ENCODE measurements around the gene OR2A7. TPM values are rescaled to one million over a fixed set of nuclear protein-coding genes. Genes with fewer than 3 reads are reported as not detected.
"Not testable (repeated sequence)": the region's sequence is repeated elsewhere in the genome, so short reads cannot be mapped to it uniquely, and the experiment has no call there.

Gene OR2A7, protein sequence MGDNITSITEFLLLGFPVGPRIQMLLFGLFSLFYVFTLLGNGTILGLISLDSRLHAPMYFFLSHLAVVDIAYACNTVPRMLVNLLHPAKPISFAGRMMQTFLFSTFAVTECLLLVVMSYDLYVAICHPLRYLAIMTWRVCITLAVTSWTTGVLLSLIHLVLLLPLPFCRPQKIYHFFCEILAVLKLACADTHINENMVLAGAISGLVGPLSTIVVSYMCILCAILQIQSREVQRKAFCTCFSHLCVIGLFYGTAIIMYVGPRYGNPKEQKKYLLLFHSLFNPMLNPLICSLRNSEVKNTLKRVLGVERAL
- total RNA-seq, result under 1 TPM in 2 of 4 donors, not detected in 2; 0.17 to 0.75 TPM

GRCh38 chr7:144264692-144265091 is at the start of gene OR2A7:
TSS of gene OR2A7 (minus strand) at chr7:144264792. CDS start at chr7:144259628, 5,164 bp downstream.
- DNase-seq; H3K27me3 ChIP-seq; H3K4me1 ChIP-seq; in situ Hi-C loops (cut with MboI; ENCODE audit: low sequenced_read_pairs in 4 of 4); H3K4me3 ChIP-seq; ATAC-seq; H3K27ac ChIP-seq; H3K9me3 ChIP-seq; H3K36me3 ChIP-seq; intact Hi-C loops (cut with DNase I; ENCODE audit: low total_unique reads): not testable (repeated sequence)

DNA sequence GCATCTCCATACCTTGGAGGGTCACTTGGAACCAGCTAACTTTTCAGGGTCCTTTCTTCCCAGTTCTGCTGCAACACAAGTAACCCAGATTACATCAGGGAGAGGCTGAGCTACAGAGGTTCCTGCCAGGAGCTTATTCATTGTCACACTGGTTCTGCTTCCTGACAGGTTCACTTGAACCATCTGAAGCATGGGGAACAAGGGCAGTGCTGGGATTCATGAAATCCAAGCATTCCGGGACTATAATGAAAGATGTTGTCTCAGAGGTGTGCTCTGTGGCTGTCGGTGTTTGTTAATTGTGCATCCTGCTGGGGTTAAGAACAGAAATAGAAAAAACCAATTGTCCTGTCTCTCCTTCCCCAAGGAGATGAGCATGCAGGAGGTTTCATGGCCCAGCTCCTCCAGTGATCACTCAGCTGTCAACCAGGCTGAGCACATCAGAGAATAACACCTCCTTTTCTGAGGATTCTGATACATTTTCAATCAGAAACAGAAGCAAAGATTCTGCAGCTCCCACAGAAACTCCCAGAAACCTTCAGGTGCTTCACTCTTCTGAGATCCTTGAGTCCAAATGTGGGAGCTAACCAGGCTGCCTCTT is 47.4 kb upstream of the OR2A7 start, which contains the start of gene OR2A1:
Gene OR2A1, plus strand, starts transcription at position 548 of the 598 bp plus-strand sequence. CDS start 5,706 bp downstream, outside the sequence.
- not testable (repeated sequence) for DNase-seq, ATAC-seq, H3K27me3 ChIP-seq

GRCh38 chr7:144311218-144311617 is 46.6 kb upstream of the OR2A7 start:
- DNase-seq; H3K27ac ChIP-seq; H3K36me3 ChIP-seq; H3K4me3 ChIP-seq; H3K27me3 ChIP-seq; in situ Hi-C loops (cut with MboI; ENCODE audit: low sequenced_read_pairs in 4 of 4); H3K4me1 ChIP-seq; ATAC-seq; intact Hi-C loops (cut with DNase I; ENCODE audit: low total_unique reads); H3K9me3 ChIP-seq: not testable (repeated sequence)

More for the DNA sequence above, 47.4 kb upstream of the OR2A7 start, which contains the start of gene OR2A1:
- H3K4me3 ChIP-seq; H3K4me1 ChIP-seq; intact Hi-C loops (cut with DNase I; ENCODE audit: low total_unique reads); in situ Hi-C loops (cut with MboI; ENCODE audit: low sequenced_read_pairs in 4 of 4); H3K9me3 ChIP-seq; H3K36me3 ChIP-seq; H3K27ac ChIP-seq: not testable (repeated sequence)

DNA sequence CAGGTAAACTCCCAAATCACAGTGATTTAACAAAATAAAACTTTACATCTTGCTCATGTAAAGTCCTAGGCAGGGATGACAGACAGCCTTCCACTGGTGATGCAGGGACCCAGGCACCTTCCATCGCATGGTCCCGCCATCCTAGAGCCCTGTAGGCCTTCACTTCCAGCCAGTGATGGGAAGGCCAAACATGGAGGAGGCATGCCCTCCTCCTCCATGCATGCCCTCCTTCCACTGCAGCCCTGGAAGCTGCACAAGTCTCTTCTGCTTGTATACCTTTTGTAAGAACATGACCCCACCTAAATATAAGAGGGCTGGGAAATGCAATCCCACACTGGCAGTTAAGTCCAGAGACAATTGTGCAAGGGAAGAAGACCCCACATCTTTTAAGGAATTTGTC is 45.1 kb upstream of the OR2A7 start:
- H3K4me3 ChIP-seq; intact Hi-C loops (cut with DNase I; ENCODE audit: low total_unique reads); ATAC-seq; H3K27me3 ChIP-seq; H3K4me1 ChIP-seq; DNase-seq; in situ Hi-C loops (cut with MboI; ENCODE audit: low sequenced_read_pairs in 4 of 4); H3K36me3 ChIP-seq; H3K9me3 ChIP-seq; H3K27ac ChIP-seq: not testable (repeated sequence)

GRCh38 chr7:144305156-144305555 is 40.6 kb upstream of the OR2A7 start:
- H3K27me3 ChIP-seq; in situ Hi-C loops (cut with MboI; ENCODE audit: low sequenced_read_pairs in 4 of 4); H3K9me3 ChIP-seq; DNase-seq; H3K27ac ChIP-seq; intact Hi-C loops (cut with DNase I; ENCODE audit: low total_unique reads); H3K4me3 ChIP-seq; H3K4me1 ChIP-seq; H3K36me3 ChIP-seq; ATAC-seq: not testable (repeated sequence)

GRCh38 chr7:144303607-144304006 is 39.0 kb upstream of the OR2A7 start:
- H3K4me1 ChIP-seq; H3K9me3 ChIP-seq; intact Hi-C loops (cut with DNase I; ENCODE audit: low total_unique reads); DNase-seq; H3K4me3 ChIP-seq; H3K36me3 ChIP-seq; H3K27me3 ChIP-seq; H3K27ac ChIP-seq; ATAC-seq; in situ Hi-C loops (cut with MboI; ENCODE audit: low sequenced_read_pairs in 4 of 4): not testable (repeated sequence)

DNA sequence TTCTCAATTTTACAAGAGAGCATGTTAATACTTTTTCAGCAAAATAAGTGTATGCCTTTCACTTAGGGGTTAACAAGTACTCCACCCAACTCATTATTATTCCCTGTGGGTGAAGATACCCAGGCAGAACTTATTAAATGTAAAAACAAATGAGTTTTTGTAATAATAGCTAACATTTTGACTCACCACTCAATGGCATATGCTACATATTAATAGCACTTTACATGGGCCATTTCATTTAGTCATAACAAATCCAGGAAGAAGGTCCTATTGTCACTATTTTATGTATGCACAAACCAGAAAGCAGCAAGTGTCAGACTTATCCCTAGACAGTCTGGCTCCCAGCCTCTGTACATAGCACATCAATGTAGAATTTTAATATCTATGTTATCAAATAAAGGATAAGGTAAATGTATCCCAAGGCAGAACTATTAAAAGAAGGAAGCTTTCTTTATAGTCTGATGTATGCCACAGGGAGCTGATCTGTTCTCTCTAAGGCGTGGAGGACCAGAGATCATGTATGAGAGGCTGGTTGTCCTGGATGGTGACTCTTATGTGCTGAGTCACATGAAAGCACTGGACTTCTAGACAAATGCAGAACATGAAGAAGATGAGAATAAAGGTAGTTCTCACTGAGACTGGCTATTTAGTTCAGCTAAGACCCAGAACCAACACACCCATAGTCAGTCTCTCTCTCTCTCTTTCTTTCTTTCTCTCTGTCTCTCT is 38.1 kb upstream of the OR2A7 start:
- ATAC-seq; H3K4me1 ChIP-seq; intact Hi-C loops (cut with DNase I; ENCODE audit: low total_unique reads); H3K27ac ChIP-seq; H3K36me3 ChIP-seq; H3K4me3 ChIP-seq; in situ Hi-C loops (cut with MboI; ENCODE audit: low sequenced_read_pairs in 4 of 4); H3K9me3 ChIP-seq; DNase-seq; H3K27me3 ChIP-seq: not testable (repeated sequence)

GRCh38 chr7:144293794-144294499 is 29.4 kb upstream of the OR2A7 start:
- not testable (repeated sequence) for H3K4me3 ChIP-seq

GRCh38 chr7:144292384-144293161 is 28.0 kb upstream of the OR2A7 start:
- H3K4me1 ChIP-seq; DNase-seq; H3K4me3 ChIP-seq; intact Hi-C loops (cut with DNase I; ENCODE audit: low total_unique reads); in situ Hi-C loops (cut with MboI; ENCODE audit: low sequenced_read_pairs in 4 of 4); H3K36me3 ChIP-seq; H3K9me3 ChIP-seq; ATAC-seq; H3K27me3 ChIP-seq; H3K27ac ChIP-seq: not testable (repeated sequence)

More at GRCh38 chr7:144293794-144294499, 29.4 kb upstream of the OR2A7 start:
- H3K27me3 ChIP-seq; H3K4me1 ChIP-seq; H3K9me3 ChIP-seq; H3K27ac ChIP-seq; DNase-seq; H3K36me3 ChIP-seq; in situ Hi-C loops (cut with MboI; ENCODE audit: low sequenced_read_pairs in 4 of 4); intact Hi-C loops (cut with DNase I; ENCODE audit: low total_unique reads): not testable (repeated sequence)
- peak in 1 of 2 donors; percentile 34 for ATAC-seq

DNA sequence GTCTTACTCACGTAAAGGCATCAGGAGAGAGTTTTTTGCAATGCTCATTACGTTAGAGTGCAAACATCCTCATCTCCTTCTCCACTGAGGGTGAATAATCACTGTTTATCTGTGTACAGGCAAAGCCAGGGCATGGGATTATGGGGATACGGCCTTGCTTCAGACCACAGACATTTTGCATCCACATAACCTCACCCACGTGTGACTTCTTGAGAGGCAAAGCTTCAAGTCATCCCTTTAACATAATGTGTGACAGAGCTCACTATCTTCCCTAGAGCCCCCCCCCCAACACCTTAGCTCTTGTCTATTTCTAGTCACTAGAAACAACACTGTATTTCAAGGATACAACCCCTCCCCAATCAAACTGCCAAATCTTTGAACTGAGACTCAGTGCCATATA is 27.0 kb upstream of the OR2A7 start:
- H3K36me3 ChIP-seq; in situ Hi-C loops (cut with MboI; ENCODE audit: low sequenced_read_pairs in 4 of 4); ATAC-seq; H3K4me1 ChIP-seq; H3K9me3 ChIP-seq; H3K4me3 ChIP-seq; intact Hi-C loops (cut with DNase I; ENCODE audit: low total_unique reads); DNase-seq; H3K27me3 ChIP-seq; H3K27ac ChIP-seq: not testable (repeated sequence)

Data from gastrocnemius medialis (tissue), 4 donors.